Panc1 (cell line): ENCODE data around the gene CNTN5. TPM values are rescaled to one million over a fixed set of nuclear protein-coding genes. Genes with fewer than 3 reads are reported as not detected.

Experiments
- ATAC-seq: fragments of 200-7000 bp; cut with Tn5 transposase; 2 replicates; pipeline ENCODE4 v1.9.1; 2020; ENCODE audit warnings: mild to moderate bottlenecking, moderate library complexity
- BruUV-seq: library from RNA; stranded (reverse); fragments of 400-500 nt; replicated peaks from 2 replicates; lab custom pipeline; 2021; lab: Mats Ljungman, UMichigan
- CTCF ChIA-PET: fragments of 300-600 bp; sonication (Branson Sonifier 250); formaldehyde crosslinking; loops from one replicate; lab custom pipeline; 2022; ENCODE audit warnings: antibody characterized with exemption; lab: Charles Lee
- POLR2A ChIA-PET: fragments of 300-600 bp; sonication (Branson Sonifier 250); formaldehyde crosslinking; loops from one replicate; lab custom pipeline; 2022; ENCODE audit warnings: antibody characterized with exemption; lab: Charles Lee
- DNase-seq: peaks from one replicate; pipeline ENCODE4 v3.0.0-alpha.2; 2010; ENCODE audit warnings: low read depth, low spot score
- H3K27ac ChIP-seq: 2 replicates; pipeline ENCODE4 v1.5.1; 2011; ENCODE audit warnings: mild to moderate bottlenecking, low read length, inconsistent platforms
- H3K27me3 ChIP-seq: fragments of 200-500 bp; sonication (Bioruptor generic); 2 replicates; pipeline ENCODE4 v1.6.0; 2014; ENCODE audit warnings: low read length, inconsistent platforms; ENCODE audit not compliant: control insufficient read depth, insufficient read depth
- H3K36me3 ChIP-seq: fragments of 200-500 bp; sonication (Bioruptor generic); 2 replicates; pipeline ENCODE4 v1.5.1; 2014; ENCODE audit warnings: inconsistent platforms, mild to moderate bottlenecking, low read length, moderate library complexity; ENCODE audit not compliant: control insufficient read depth, insufficient read depth
- H3K4me1 ChIP-seq: 2 replicates; pipeline ENCODE4 v1.5.1; 2011; ENCODE audit warnings: inconsistent platforms, mild to moderate bottlenecking, low read length, moderate library complexity; ENCODE audit not compliant: control insufficient read depth, insufficient read depth
- H3K4me3 ChIP-seq, 2 experiments: 2 replicates each; pipeline ENCODE4 v1.5.1; 2011 to 2012; ENCODE audit warnings: low read depth in 2 of 2, low read length in 2 of 2, mild to moderate bottlenecking in 2 of 2, inconsistent platforms in 1 of 2, moderate library complexity in 1 of 2
- H3K9me3 ChIP-seq: fragments of 200-500 bp; sonication (Bioruptor generic); 2 replicates; pipeline ENCODE4 v1.5.1; 2014; ENCODE audit warnings: low read depth, mild to moderate bottlenecking, inconsistent platforms, low read length, moderate library complexity; ENCODE audit not compliant: control insufficient read depth, insufficient read depth
- CTCF ChIP-seq: fragments of 450-650 bp; IDR thresholded peaks from 2 replicates; pipeline ENCODE4 v1.5.1; 2017; ENCODE audit warnings: mild to moderate bottlenecking
- POLR2AphosphoS5 ChIP-seq: IDR thresholded peaks from 2 replicates; pipeline ENCODE4 v1.6.1; 2012; ENCODE audit warnings: mild to moderate bottlenecking, low read depth, low read length, moderate library complexity
- REST ChIP-seq, 2 experiments: IDR thresholded peaks; 2 replicates each; pipeline ENCODE4 v1.6.1; 2011 to 2012; ENCODE audit warnings: low read depth in 2 of 2, control low read depth in 1 of 2, low read length in 1 of 2, mild to moderate bottlenecking in 1 of 2, moderate library complexity in 1 of 2; ENCODE audit not compliant: insufficient read depth in 1 of 2
- SIN3A ChIP-seq: IDR thresholded peaks from 2 replicates; pipeline ENCODE4 v1.6.1; 2012; ENCODE audit warnings: low read depth, mild to moderate bottlenecking, low read length, moderate library complexity, borderline replicate concordance; ENCODE audit not compliant: insufficient read depth
- TCF7L2 ChIP-seq: IDR thresholded peaks from 2 replicates; pipeline ENCODE4 v1.6.1; 2011; ENCODE audit warnings: mild to moderate bottlenecking, low read depth, low read length, inconsistent platforms
- in situ Hi-C: cut with HindIII; loops from 2 replicates; pipeline ENCODE4 v1.10.0; 2016; ENCODE audit warnings: low sequenced_read_pairs, low pct_unique_long_range_greater_than_20kb
- intact Hi-C: fragments of 100-400 bp; cut with micrococcal nuclease; formaldehyde crosslinking; loops from one replicate; pipeline ENCODE4 v1.10.0; 2022; ENCODE audit not compliant: unreplicated experiment
- total RNA-seq: library from RNA; stranded (reverse); gene quantifications from one replicate; pipeline ENCODE4 v1.2.1, GENCODE V29; 2021; ENCODE audit not compliant: unreplicated experiment

The CNTN5 gene
- total RNA-seq, 1 experiment from 2014 or later, result not detected

- TF ChIP-seq TCF7L2, result no peak
- TF ChIP-seq SIN3A, result no peak
- TF ChIP-seq CTCF, result no peak
- no peak for TF ChIP-seq REST (IDR thresholded peaks at IDR 0.05; ENCODE audit: insufficient read depth in 1 of 2, low read depth in 2 of 2, low read length in 1 of 2)
- TF ChIP-seq POLR2AphosphoS5, result no peak
- DNase-seq (no peak), ATAC-seq (no peak)
- H3K4me1 ChIP-seq, result no peaks in the 10 kb centered on the region
- BruUV-seq, result no TSS peak
- H3K4me3 ChIP-seq, result no peak overlapping the region
- no peak overlapping the region for H3K27ac ChIP-seq
- H3K9me3 ChIP-seq, result no peaks in the 10 kb centered on the region; the same call in 1 of the 2 replicates
- POLR2A ChIA-PET, result no interaction called here
- intact Hi-C loops, result no loop called here
- CTCF ChIA-PET, result no interaction called here
- in situ Hi-C loops, result no loop called here
- no peaks in the 10 kb centered on the region for H3K27me3 ChIP-seq
- no peaks in the 10 kb centered on the region for H3K36me3 ChIP-seq
Observed at GRCh38 chr11:99376463-99376862, 355.7 kb downstream of the CNTN5 start.

GRCh38 chr11:99383648-99384245, 363.0 kb downstream of the CNTN5 start:
- Histone ChIP-seq H3K36me3 (no peaks in the 10 kb centered on the region), H3K4me1 (no peaks in the 10 kb centered on the region), H3K4me3 (no peak overlapping the region), H3K27ac (no peak overlapping the region), H3K9me3 (no peaks in the 10 kb centered on the region), H3K27me3 (no peaks in the 10 kb centered on the region)
- TF ChIP-seq POLR2AphosphoS5 (no peak), TCF7L2 (no peak), REST (IDR thresholded peaks at IDR 0.05; ENCODE audit: insufficient read depth in 1 of 2, low read depth in 2 of 2, low read length in 1 of 2) (no peak), SIN3A (no peak), CTCF (no peak)
- DNase-seq (no peak), ATAC-seq (no peak)
- no TSS peak for BruUV-seq
- ChIA-PET CTCF (no interaction called here), POLR2A (no interaction called here)
- intact Hi-C loops, result no loop called here
- in situ Hi-C loops, result no loop called here
